ENCODE measurements around the gene MEGF6. TPM values are rescaled to one million over a fixed set of nuclear protein-coding genes. Genes with fewer than 3 reads are reported as not detected.

The MEGF6 gene
- total and polyA plus RNA-seq, 2 donors (not counting 1 experiment from before 2014, with no cell fraction given), result 43.2 to 77.3 TPM

DNA sequence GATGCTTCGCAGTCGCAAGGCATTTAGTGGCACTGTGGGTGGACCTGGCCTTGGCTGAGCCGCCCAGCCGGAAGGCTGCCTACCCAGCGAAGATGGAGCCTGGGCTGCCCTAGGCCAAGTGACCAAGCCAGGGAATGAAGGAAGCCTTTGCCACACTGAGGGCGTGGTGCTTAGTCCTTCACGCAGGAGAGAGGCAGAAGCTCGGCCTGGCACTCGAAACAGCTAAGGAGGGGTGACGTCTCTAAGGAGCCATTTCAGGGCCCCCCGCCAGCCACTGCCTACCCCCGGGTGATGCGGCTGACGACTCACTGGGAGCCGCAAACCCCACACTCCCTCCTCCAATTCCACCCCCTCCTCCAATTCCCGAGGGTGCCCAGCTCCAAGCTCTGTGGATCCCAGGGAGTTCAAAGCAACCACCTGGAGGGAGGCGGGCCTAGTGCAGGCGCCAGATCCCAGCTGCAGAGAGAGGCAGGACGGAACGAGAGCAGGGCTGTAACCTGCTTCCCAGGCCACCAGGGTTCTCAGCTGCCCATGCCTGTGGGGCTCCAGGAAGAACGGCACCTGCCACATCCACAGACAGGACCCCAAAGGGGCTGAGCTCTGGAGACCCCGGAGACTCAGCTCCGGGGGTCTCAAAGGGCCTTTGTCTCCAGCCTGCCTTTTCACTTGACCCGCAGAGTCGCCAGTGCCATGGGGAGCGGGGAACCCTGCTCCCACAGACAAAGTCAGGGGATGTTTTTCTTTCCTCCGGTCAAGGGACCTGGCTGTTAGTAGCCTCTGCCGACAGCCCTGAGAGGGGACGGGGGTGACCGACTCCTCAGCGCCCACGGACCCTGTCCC lies 81.0 kb downstream of the MEGF6 start:
- CTCF ChIA-PET, result interaction anchor here (2.9 kb wide), 1 partner anchor 90 kb away, joined by 17 read pairs; no protein-coding TSS in a partner anchor
- H3K9me3 ChIP-seq (ENCODE audit: control extremely low read depth in 1 of 3, control insufficient read depth in 2 of 3, insufficient read depth in 1 of 3, low read length in 2 of 3), result no peaks in the 10 kb centered on the region
- 47% methylated on average over 32 of the region's 32 CpGs for WGBS (ENCODE audit: insufficient coverage)
- H3K79me2 ChIP-seq (ENCODE audit: control insufficient read depth, insufficient read depth, low read length), result peaks cover 24% of the 10 kb centered on the region
- H3K4me2 ChIP-seq (replicated peaks; ENCODE audit: low read depth, low read length, poor library complexity, severe bottlenecking), result peak overlapping the region; percentile 98
- H3K27ac Mint-ChIP-seq, result peak overlapping the region; percentile 85
- intact Hi-C loops (cut with micrococcal nuclease), result loop anchor here (2.0 kb wide), 1 partner anchor 242 kb away; the partner anchor contains the start of gene SMIM1
- ATAC-seq (ENCODE audit: low read depth), result no peak
- peaks cover 9 to 14% of the 10 kb centered on the region in 2 donors for H3K4me1 ChIP-seq (ENCODE audit: control insufficient read depth in 2 of 2, insufficient read depth in 2 of 2, low read length in 2 of 2)
- H3K4me1 Mint-ChIP-seq, result peaks cover 18% of the 10 kb centered on the region
- no peaks in the 10 kb centered on the region for H3K36me3 ChIP-seq (replicated peaks in 1 of 2; ENCODE audit: control extremely low read depth in 1 of 2, control insufficient read depth in 1 of 2, extremely low read depth in 1 of 2, insufficient read depth in 2 of 2, low read length in 1 of 2)
- H3K4me3 Mint-ChIP-seq, result peak overlapping the region; percentile 83
- H3K27me3 Mint-ChIP-seq, result no peaks in the 10 kb centered on the region
- no peaks in the 10 kb centered on the region for H3K27me3 ChIP-seq (replicated peaks in 1 of 4; ENCODE audit: control extremely low read depth in 1 of 4, control insufficient read depth in 3 of 4, insufficient read depth in 4 of 4, low read length in 3 of 4)
- H3K4me3 ChIP-seq (ENCODE audit: control extremely low read depth in 1 of 5, extremely low read depth in 1 of 5, insufficient read depth in 1 of 5, low read depth in 2 of 5, low read length in 4 of 5), result peak overlapping the region; percentile 45 to 74 (median 61)
- H3K9ac ChIP-seq (ENCODE audit: low read length), result peak overlapping the region; percentile 77
- POLR2A ChIA-PET, result interaction anchor here (0.8 kb wide), 1 partner anchor 13 kb away, joined by 3 read pairs; no protein-coding TSS in a partner anchor
- TF ChIP-seq, protein P1, sequence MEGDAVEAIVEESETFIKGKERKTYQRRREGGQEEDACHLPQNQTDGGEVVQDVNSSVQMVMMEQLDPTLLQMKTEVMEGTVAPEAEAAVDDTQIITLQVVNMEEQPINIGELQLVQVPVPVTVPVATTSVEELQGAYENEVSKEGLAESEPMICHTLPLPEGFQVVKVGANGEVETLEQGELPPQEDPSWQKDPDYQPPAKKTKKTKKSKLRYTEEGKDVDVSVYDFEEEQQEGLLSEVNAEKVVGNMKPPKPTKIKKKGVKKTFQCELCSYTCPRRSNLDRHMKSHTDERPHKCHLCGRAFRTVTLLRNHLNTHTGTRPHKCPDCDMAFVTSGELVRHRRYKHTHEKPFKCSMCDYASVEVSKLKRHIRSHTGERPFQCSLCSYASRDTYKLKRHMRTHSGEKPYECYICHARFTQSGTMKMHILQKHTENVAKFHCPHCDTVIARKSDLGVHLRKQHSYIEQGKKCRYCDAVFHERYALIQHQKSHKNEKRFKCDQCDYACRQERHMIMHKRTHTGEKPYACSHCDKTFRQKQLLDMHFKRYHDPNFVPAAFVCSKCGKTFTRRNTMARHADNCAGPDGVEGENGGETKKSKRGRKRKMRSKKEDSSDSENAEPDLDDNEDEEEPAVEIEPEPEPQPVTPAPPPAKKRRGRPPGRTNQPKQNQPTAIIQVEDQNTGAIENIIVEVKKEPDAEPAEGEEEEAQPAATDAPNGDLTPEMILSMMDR (IDR thresholded peaks at IDR 0.05), result no peak
- no peak for TF ChIP-seq EZH2 (IDR thresholded peaks at IDR 0.05; ENCODE audit: borderline replicate concordance, insufficient read depth, low read depth, low read length, poor library complexity, severe bottlenecking)
- no peaks in the 10 kb centered on the region for H3K9me3 Mint-ChIP-seq (ENCODE audit: insufficient read depth)
- H4K20me1 ChIP-seq (ENCODE audit: control insufficient read depth, insufficient read depth, low read length, poor library complexity, severe bottlenecking), result peaks cover 10% of the 10 kb centered on the region
- no peak for DNase-seq
- H3K27ac ChIP-seq (ENCODE audit: low read length in 2 of 2), result peak overlapping the region; percentile 52 to 71
- H2AFZ ChIP-seq (ENCODE audit: insufficient read depth, low read depth, low read length, poor library complexity, severe bottlenecking), result peak overlapping the region; percentile 86
